ENCODE results near the gene USP48.
"Not testable (repeated sequence)": the region's sequence is repeated elsewhere in the genome, so short reads cannot be mapped to it uniquely, and the experiment has no call there.

Gene USP48

DNA sequence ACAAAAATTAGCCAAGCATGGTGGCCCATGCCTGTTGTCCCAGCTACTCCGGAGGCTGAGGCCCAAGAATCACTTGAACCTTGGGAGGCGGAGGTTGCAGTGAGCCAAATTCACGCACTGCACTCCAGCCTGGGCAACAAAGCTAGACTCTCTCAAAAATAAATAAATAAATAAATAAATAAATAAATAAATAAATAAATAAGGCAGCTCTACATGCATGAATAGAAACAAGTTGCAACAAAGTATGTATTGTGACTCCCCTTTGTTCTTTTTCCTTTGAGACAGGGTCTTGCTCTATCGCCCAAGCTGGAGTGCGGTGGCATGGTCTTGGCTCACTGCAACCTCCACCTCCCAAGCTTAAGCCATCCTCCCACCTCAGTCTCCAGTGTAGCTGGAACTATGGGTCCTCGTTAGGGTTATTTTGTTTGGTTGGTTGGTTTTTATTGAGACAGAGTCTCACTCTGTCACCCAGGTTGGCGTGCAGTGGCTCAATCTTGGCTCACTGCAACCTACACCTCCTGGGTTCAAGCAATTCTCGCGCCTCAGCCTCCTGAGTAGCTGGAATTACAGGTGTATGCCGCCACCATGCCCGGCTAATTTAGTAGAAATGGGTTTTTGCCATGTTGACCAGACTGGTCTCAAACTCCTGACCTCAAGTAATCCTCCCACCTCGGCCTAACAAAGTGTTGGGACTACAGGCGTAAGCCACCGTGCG lies 8.0 kb downstream of the USP48 start:
- DNase-seq = no peak

- peak; percentile 42 for DNase-seq
Observed at GRCh38 chr1:21773585-21773984, 9.4 kb downstream of the USP48 start.

DNA sequence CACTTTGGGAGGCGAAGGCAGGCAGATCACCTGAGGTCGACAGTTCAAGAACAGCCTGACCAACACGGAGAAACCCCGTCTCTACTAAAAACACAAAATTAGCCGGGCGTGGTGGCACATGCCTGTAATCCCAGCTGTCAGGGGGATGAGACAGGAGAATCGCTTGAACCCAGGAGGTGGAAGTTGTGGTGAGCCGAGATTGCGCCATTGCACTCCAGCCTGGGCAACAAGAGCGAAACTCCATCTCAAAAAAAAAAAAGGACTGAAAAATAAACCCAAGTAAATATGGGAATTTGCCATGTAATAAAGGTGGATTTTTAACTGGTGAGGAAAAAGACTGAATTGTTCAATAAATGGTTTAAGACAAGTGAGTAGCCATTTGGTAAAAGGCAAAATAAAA lies 11.3 kb downstream of the USP48 start:
- DNase-seq = not testable (repeated sequence)

DNA sequence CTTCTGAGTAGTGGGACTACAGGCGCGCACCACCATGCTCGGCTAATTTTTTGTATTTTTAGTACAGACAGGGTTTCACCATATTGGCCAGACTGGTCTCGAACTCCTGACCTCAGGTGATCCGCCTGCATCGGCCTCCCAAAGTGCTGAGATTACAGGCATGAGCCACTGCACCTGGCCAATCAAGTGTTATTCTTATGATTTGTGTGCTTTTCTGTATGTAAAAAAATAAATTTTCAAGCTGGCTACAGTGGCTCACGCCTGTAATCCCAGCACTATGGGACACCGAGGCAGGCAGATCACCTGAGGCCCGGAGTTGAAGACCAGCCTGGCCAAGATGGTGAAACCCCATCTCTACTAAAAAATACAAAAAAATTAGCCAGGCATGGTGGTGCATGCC lies 12.3 kb downstream of the USP48 start:
- not testable (repeated sequence) for DNase-seq

- no peak for DNase-seq
Observed at GRCh38 chr1:21770201-21770600, 12.7 kb downstream of the USP48 start.

GRCh38 chr1:21767106-21767505 lies 15.8 kb downstream of the USP48 start:
- DNase-seq = not testable (repeated sequence)

GRCh38 chr1:21766210-21766609 lies 16.7 kb downstream of the USP48 start:
- DNase-seq = no peak

DNA sequence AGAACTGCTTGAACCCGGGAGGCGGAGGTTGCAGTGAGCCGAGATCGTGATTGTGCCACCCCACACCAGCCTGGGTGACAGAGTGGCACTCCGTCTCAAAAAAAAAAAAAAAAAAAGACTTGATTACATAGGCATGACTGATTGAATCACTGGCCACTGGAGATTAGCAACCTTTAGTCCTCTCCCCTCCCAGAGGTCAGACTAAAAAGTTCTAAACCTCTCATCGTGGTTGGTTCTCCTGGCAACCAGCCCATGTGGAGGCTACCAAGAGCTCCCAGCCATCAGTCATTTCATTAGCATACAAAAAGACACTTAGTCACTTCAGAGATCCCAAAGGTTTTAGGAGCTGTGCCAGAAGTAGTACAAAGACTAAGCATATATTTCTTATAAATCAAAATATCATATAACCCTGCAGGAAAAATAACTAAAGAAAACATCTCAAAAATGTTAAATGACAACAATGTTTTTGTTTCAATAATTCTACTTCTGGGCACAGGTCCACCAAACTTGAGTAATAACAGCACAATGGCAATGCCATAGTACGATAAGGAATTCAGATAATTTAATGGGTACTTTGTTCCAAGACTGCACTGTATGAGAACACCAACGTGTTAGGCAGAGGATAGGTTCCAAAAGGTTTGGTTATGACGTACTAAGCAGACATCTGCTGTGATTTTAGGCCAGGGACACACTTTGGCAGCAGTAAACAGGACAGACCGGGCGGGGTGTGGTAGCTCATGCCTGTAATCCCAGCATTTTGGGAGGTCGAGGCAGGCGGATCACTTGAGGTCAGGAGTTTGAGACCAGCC lies 18.1 kb downstream of the USP48 start:
- no peak for DNase-seq

DNA sequence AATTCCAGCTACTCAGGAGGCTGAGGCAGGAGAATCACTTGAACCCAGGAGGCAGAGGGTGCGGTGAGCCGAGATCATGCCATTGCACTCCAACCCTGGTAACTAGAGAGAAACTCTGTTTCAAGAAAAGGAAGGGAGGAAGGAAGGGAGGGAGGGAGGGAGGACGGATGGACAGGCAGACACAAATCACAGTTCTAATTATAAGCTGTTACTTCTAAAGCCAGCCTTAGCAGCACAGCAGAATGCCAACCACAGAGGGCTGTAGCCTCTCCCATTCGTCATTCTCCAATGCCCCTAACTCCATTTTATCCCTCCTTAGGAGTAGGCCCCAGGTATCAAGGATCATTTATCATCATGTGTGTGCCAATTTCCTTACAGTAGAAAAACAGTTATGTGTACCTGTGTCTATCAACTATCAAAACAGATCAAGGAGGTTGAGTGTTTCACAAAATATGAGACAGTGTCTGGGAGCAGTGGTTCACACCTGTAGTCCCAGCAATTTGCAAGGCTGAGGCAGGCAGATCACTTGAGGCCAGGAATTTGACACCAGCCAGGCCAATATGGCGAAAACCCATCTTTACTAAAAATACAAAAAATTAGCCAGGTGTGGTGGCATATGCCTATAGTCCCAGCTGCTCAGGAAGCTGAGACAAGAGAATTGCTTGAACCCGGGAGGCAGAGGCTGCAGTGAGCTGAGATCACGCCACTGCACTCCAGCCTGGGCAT lies 19.1 kb downstream of the USP48 start:
- no peak for DNase-seq

DNA sequence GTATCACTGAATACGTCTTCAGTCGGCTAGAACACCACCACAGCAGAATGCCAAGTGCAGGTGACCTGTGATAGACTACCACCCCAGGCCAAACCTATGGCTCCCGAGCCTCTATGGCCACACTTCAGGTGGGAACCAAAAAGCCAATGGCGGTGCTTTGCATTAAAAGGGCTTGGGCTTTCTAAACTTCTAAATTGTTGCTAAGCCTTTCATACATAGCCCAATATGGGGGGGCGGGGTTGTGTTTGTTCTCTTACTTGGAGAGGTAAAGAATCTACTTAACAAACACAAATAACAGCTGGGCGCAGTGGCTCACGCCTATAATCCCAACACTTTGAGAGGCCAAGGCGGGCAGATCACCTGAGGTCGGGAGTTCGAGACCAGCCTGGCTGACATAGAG lies 19.7 kb downstream of the USP48 start:
- DNase-seq = no peak

- no peak for DNase-seq
Observed at GRCh38 chr1:21762022-21762404, 20.9 kb downstream of the USP48 start.

DNA sequence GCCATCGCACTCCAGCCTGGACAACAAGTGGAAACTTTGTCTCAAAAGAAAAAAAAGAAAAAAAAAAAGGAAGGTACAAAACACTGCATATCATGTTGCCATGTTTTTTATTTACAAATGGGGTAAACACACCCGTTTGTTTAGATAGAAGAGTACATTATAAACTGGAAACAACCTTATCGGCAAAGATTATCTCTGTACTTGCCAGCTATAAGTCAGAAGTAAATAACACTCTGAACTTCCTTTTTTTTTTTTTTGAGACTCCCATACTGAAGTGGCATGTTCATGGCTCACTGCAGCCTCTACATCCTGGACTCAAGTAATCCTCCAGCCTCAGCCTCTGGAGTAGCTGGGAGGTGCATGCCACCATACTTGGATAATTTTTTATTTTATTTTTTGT lies 21.9 kb downstream of the USP48 start:
- no peak for DNase-seq

DNA sequence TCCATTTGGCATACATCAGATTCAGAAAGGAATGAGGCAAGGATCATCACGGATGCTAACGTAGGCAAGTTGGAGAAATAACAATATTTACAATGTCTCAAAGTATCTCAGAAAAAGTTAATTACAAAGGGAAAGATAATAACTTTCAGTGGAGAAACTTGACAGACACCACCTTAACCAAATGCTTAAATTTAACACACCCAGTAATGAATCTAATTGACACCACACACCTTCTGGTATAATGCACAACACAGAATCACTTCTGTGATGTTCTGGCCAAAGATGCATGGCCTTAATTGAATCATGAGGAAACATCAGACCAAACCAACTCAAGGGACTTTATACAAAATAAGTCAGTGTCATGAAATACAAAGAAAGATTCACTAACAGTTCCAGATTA lies 23.1 kb downstream of the USP48 start:
- DNase-seq = no peak

DNA sequence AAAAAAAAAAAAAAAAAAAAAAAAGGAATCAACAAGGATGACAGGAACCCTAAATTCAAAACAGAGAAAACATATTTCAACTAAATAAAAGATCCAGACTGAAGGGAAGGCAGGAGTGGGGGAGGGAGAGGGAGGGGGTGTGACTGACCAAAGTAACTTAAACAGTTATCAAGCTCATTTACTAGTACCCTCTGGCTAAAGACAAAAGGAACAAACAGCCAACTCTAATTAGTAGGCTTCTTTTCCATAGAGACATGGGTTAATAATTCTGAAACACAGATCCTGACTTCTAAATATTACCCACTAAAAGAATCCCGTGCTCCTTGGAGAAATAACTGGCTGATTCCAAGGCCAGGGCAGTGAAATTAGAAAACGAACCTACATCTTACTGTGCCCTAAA lies 23.8 kb downstream of the USP48 start:
- DNase-seq = no peak

GRCh38 chr1:21758614-21759013 lies 24.3 kb downstream of the USP48 start:
- DNase-seq = no peak

DNA sequence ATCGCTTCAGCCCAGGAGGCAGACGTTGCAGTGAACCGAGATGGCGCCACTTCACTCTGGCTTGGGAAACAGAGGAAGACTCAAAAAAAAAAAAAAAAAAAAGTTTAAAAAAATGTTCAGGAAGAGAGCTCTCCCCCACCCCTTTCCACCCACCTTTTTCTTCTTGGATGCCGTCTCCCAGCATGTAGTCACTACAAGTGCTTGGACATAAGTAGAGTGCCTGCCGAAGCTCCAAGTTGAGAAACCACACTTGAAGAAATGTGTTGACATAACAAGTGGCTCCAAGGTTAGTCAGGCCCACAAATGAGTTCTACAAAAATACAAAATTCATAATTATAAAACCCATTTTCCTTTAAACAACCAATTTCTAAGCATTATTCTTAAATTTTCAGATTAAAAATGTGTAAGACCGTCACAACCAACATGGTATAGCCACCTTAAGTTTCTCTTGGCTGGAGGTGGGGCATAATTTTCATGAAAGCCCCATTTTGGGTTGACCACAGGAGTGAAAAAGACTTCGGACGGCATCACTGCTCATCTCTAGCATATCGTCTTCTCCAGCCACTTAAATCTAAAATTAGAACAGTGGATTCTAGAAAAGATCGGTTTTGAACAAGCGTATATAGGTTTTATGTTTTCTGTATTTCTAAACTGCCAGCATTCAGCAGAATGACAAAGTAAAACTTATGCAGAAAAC lies 26.4 kb downstream of the USP48 start:
- DNase-seq = no peak

DNA sequence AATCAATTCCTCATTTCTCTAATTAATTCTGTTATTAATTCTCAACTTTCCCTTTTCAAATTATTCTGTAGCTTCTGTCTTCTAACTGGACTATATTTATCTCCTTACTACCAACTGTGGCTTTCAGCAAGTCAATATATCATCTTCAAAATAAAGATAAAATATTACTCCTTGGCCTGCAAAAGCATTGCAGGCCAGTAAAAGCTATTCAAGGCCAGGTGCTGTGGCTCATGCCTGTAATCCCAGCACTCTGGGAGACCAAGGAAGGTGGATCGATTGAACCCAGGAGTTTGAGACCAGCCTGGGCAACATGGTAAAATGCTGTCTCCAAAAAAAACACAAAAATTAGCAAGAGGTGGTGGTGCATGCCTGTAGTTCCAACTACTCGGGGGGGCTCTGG lies 27.9 kb downstream of the USP48 start:
- DNase-seq = no peak

GRCh38 chr1:21754583-21754982 lies 28.4 kb downstream of the USP48 start:
- DNase-seq = no peak

- DNase-seq = no peak
Observed at GRCh38 chr1:21752186-21752585, 30.8 kb downstream of the USP48 start.

GRCh38 chr1:21751281-21751680 lies 31.7 kb downstream of the USP48 start:
- DNase-seq = no peak

- DNase-seq = no peak
Observed at GRCh38 chr1:21750841-21751240, 32.1 kb downstream of the USP48 start.

DNA sequence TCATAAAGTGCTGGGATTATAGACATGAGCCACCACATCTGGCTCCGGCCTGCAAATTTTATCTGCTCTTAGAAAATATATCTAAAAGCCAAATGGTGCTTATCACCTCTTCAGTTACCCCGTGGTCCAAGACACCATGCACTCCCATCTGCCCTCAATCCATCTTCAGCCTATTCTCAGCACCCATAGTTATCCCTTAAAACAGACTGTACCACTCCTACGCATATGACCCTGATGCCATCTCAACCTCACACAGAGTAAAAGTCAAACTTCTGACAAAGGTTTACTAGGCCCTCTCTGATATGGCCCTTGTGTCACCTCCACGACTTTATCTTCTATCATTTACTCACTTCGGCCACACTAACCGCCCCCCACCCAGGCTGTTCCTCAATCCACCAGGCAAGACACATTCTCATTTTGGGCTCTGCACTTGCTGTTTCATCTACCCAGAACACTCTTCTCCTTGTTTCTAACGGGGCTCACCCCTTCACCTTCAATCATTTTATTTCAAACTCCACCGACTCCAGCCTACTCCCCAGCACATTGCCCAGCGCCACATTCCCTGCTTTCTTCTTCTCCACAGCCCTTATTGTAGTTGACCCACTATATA lies 33.0 kb downstream of the USP48 start:
- DNase-seq = no peak

GRCh38 chr1:21749109-21749508 lies 33.8 kb downstream of the USP48 start:
- DNase-seq = no peak
